HUES64 (cell line): Measurements from ENCODE around the gene MOGAT1.

Experiments used
- H3K27ac ChIP-seq: 2 replicates; pipeline ENCODE4 v1.7.0; 2013; ENCODE audit warnings: low read depth, low read length, inconsistent platforms
- H3K27me3 ChIP-seq: 2 replicates; pipeline ENCODE4 v1.6.1; 2013; ENCODE audit warnings: mild to moderate bottlenecking, low read length; ENCODE audit not compliant: insufficient read depth
- H3K36me3 ChIP-seq: 2 replicates; pipeline ENCODE4 v1.6.1; 2013; ENCODE audit warnings: mild to moderate bottlenecking, low read length; ENCODE audit not compliant: insufficient read depth
- H3K4me1 ChIP-seq: 2 replicates; pipeline ENCODE4 v1.6.1; 2013; ENCODE audit warnings: mild to moderate bottlenecking, low read length, moderate library complexity; ENCODE audit not compliant: insufficient read depth
- H3K4me3 ChIP-seq: 2 replicates; pipeline ENCODE4 v1.5.1; 2013; ENCODE audit warnings: mild to moderate bottlenecking, low read length, moderate library complexity
- H3K9ac ChIP-seq: 2 replicates; pipeline ENCODE4 v1.6.1; 2013; ENCODE audit warnings: mild to moderate bottlenecking, low read depth, low read length
- H3K9me3 ChIP-seq: 2 replicates; pipeline ENCODE4 v1.6.1; 2013; ENCODE audit warnings: low read depth, low read length; ENCODE audit not compliant: insufficient read depth
- WGBS: fragments of 150-250, 120-280 bp; methylation state at CpG from one replicate; pipeline ENCODE4 v1.1.7; 2013; ENCODE audit warnings: missing lambda C conversion rate; 5-methylcytosine and 5-hydroxymethylcytosine counted together

Gene MOGAT1

DNA sequence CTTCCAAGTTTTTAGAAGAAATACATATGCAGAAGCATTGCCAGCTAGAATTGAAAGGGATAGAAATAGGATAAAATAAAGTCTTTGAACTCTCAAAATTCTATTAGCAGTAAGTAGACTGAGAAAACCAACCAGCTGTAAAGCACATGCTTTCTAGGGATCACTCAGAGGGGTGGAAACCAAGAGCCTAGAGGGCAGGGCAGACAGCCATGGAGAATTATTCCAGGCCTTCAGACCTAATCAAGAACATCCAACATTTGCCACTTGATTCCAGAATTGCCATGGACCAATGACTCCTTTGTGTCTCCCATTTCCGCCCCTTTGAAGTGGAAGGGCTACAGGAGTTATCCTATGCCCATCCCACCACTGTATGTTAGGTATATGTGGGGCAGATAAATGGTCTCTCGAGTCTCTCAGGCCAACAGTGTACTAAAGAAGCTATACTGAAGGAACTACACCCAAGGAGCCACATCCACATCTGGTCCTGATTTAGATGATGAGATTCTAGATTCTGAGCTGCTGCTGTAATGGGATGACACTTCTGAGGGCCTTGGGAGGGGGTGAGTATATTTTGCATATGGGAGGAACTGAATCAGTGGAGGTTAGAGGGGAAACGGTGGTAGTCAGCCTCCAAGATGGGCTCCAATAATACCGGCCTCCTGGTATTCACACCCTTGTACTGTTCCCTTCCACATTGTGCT, 19.6 kb upstream of the MOGAT1 start:
- Histone ChIP-seq H3K27ac (no peak overlapping the region), H3K4me1 (no peaks in the 10 kb centered on the region), H3K36me3 (peaks cover 20% of the 10 kb centered on the region), H3K27me3 (no peaks in the 10 kb centered on the region), H3K4me3 (no peak overlapping the region), H3K9ac (no peak overlapping the region), H3K9me3 (no peaks in the 10 kb centered on the region)
- WGBS, result 92% methylated on average over 3 of the region's 4 CpGs

DNA sequence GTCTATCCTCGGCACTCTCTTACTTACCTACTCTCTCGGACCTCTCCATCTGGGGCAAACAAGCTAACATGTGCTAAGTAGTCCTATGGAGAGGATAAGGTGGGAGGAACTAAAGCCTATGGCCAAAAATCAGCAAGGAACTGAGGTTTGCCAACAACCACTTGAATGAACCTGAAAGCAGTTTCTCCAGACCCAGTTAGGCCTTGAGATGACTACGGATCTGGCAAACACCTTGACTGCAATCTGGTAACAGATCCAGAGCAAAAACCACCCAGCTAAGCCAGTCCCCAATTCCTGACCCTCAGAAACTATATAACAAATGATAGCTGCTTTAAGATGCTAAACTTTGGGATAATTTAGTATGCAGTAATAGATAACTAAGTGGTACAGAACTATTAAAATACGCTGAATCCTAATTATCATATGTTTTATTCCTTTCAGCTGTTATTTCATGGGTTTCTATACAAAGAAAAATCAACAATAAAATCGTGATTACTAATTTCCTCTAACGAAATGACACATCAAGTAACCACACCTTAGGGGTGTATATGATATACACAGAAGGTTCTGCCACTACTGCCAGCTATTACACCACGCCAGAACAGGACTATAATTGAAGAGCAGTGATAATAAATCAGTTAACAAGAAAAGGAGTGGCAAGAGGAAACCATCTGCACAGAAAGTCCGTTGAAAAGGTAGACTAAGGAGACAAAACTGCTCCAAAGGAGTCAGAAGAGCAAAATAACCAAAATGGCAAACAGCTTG, 18.8 kb upstream of the MOGAT1 start:
- WGBS, result 93% methylated on average over 5 of the region's 8 CpGs
- H3K4me1 ChIP-seq, result no peaks in the 10 kb centered on the region
- H3K36me3 ChIP-seq, result peaks cover 11% of the 10 kb centered on the region
- no peaks in the 10 kb centered on the region for H3K9me3 ChIP-seq
- H3K4me3 ChIP-seq, result no peak overlapping the region
- no peak overlapping the region for H3K27ac ChIP-seq
- no peaks in the 10 kb centered on the region for H3K27me3 ChIP-seq
- peak overlapping the region; percentile 11; the same call in 1 of the 2 replicates for H3K9ac ChIP-seq

DNA sequence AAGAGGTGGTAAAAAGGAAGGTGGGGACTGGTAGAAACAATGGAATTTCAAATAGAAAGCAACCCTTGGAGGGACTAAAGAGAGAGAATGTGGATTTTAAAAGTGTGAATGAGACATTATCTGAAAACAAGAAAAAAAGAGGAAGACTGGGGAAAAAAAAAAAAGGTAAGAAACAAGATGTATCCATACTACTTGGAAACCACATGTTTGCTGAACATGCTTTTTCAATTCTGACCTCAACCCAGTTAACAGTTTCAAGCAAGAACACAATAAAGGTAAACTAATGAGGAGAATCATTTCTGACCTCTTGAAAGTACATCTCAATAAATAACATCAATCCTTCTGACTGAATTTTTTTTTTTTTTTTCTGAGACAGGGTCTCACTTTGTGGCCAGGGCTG, 18.2 kb upstream of the MOGAT1 start:
- Histone ChIP-seq H3K4me1 (no peaks in the 10 kb centered on the region), H3K9ac (peak overlapping the region; percentile 11; the same call in 1 of the 2 replicates), H3K27ac (no peak overlapping the region), H3K4me3 (no peak overlapping the region), H3K9me3 (no peaks in the 10 kb centered on the region), H3K36me3 (peaks cover 5% of the 10 kb centered on the region), H3K27me3 (no peaks in the 10 kb centered on the region)

DNA sequence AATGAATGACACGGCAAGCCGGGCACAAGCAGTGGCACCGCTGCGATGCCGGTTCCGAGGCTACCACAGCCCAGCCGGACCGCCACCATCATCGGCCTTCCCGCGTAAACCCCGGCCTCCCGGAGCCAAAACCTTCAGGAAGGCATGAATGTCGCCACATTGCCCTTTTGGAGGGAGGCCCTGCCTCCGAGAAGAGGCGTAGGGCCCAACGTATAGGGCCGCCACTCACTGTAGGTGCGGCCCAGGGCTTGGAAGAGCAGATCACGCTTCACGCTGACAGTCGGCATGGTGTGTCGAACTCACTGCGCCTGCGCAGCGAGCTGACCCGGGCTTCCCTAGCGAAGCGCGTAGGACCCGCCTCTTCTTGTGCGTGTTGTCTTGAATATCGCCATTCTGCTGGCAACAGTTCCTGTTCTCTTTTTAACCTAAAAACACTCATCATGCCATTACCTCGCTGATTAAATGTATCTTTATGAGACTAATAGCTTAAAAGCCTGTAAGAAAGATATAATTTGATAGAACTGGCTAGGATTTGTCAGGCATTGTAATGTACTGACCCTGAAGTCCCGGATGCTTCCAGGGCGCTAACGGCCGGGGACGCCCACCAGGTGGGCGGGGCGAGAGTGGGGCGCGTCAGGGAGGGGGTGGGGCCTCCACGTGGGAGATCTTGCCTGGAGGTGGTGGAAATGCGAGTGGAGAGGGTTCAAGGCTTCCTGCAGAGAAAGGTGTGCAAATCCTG, 15.5 kb upstream of the MOGAT1 start, which contains the start of gene FARSB:
Gene FARSB (minus strand): TSS at position 306 of the 739 bp plus-strand sequence. CDS start 19 bp downstream, at position 287.
- Histone ChIP-seq H3K4me1 (no peaks in the 10 kb centered on the region), H3K27ac (peak within 1 kb of the TSS; percentile 98), H3K27me3 (no peaks in the 10 kb centered on the region), H3K9ac (peak within 1 kb of the TSS; percentile 99), H3K36me3 (no peaks in the 10 kb centered on the region), H3K9me3 (no peaks in the 10 kb centered on the region), H3K4me3 (peak within 1 kb of the TSS; percentile 92)
- under 1% methylated on average over 45 of the region's 45 CpGs for WGBS

DNA sequence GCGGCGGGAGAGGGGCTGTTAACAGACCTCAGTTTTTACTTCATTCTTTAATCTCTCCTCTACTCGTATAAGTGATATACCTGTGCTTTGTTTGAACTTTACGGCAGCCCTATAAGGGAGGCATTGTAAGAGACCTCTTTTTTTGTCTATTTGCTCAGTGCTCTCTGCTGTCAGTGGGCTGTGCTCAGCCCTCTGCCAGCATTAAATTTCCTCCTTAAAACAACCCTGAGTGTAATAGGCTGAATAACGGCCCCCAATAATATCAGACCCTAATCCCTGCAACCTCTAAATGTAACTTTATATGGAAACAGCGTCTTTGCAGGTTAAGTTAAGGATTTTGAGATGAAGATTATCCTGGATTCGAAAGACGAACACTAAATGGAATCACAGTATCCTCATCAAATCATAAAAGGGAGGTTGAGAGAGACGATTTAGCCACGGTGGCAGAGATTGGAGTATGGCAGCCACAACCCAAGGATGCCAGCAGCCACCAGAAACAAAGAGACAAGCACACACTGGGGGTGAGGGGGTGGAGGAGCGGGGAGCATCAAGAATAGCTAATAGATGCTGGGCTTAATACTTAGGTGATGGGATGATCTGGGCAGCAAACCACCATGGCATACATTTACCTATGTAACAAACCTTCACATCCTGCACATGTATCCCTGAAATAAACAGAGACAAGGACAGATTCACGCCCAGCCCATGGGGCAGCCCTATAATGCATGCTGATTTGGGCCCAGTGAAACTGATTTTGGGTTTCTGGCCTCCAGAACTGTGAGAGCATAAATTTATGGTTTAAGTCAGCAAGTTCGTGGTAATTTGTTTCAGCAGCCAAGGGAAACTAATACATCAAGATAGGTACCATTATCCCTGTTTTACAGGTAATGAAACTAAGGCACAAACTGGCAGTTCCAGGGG, 14.7 kb upstream of the MOGAT1 start:
- Histone ChIP-seq H3K4me1 (no peaks in the 10 kb centered on the region), H3K9me3 (no peaks in the 10 kb centered on the region), H3K4me3 (peak overlapping the region; percentile 92), H3K9ac (peak overlapping the region; percentile 99), H3K27me3 (no peaks in the 10 kb centered on the region), H3K36me3 (no peaks in the 10 kb centered on the region), H3K27ac (peak overlapping the region; percentile 98)
- WGBS, result 32% methylated on average over 9 of the region's 13 CpGs

DNA sequence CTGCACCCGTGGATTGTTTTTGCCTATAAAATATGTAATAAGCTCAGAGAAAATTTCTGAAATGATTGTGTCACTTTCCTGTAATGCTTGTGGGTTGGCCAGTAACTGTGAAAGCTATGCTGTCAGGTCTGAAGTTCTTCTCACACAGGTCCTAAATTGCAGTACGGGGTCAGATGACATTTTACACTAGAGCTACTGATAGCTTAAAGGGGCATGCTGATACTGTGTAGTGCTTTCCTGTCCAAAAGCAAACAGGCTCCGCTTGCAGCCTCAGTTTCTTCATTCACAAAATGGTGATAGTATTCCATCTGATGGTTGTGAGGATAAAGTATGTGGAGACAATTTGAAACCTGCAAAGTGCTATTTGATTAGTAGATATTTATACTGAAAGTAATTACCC, 8.0 kb upstream of the MOGAT1 start:
- no peaks in the 10 kb centered on the region for H3K36me3 ChIP-seq
- no peak overlapping the region for H3K4me3 ChIP-seq
- no peak overlapping the region for H3K27ac ChIP-seq
- H3K27me3 ChIP-seq, result peaks cover under 1% of the 10 kb centered on the region; the same call in 1 of the 2 replicates
- no peaks in the 10 kb centered on the region for H3K9me3 ChIP-seq
- H3K9ac ChIP-seq, result no peak overlapping the region
- 87% methylated on average over 3 of the region's 3 CpGs for WGBS
- no peaks in the 10 kb centered on the region for H3K4me1 ChIP-seq

DNA sequence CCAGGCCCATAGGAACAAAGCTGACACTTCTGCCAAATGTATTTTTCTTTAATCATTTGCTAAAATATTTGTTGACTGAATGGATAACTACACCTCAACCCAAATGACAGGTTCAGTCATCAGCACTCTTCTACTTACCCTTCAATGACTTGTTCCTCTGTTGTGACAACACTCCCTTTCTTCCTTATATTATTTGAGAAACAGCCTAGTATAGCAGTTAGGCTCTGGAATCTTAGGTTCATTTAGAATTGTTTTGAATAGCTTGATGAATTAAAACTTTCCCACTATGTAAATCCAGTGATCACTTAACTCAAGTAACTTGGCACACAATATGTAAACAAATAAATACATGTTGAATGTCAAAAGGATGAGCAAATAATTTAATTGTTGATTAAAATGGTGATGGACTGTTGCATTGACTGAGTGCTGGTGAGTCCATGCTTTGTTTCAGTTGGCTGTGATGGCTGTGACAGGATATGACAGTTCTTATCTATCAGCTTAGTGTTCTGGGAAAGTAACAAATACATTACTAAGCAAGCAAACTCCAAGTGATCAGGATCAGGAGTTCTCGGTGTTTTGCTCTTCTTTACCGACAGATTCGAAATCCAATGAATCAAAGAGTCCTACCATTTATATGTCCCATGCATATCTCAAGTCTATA, 2.8 kb upstream of the MOGAT1 start:
- Histone ChIP-seq H3K4me1 (0 out of 2 replicates have a peak, but pooled peaks cover 4% of the 10 kb centered on the region), H3K27ac (no peak overlapping the region)
- WGBS, result 92% methylated on average over 3 of the region's 3 CpGs

DNA sequence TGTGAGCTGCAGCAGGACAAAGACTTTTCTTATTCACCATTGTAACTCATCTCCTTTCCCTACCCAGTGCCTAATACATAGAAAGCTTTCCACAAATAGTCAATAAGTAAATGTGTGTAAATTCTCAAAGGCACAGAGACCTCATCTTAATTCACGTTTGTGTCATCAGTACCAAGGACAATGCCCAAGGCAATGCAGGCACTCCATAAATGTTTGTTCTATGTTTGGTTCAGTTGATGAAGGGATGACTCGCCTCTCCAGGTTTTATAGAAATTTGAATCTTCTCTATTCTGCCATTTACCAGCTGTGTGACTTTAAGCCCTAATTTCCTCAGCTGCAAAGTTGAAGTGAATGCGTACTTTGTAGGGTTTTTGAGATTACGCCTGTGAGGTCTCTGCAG, 2.1 kb upstream of the MOGAT1 start:
- no peak overlapping the region for H3K9ac ChIP-seq
- 0 out of 2 replicates have a peak, but pooled peaks cover 4% of the 10 kb centered on the region for H3K4me1 ChIP-seq
- no peak overlapping the region for H3K4me3 ChIP-seq
- H3K27me3 ChIP-seq, result peaks cover 50% of the 10 kb centered on the region
- no peaks in the 10 kb centered on the region for H3K9me3 ChIP-seq
- H3K27ac ChIP-seq, result no peak overlapping the region
- WGBS, result 83% methylated on average over 4 of the region's 4 CpGs
- no peaks in the 10 kb centered on the region for H3K36me3 ChIP-seq

More for the DNA sequence above, 2.8 kb upstream of the MOGAT1 start:
- Histone ChIP-seq H3K4me3 (no peak overlapping the region), H3K9ac (no peak overlapping the region), H3K36me3 (no peaks in the 10 kb centered on the region), H3K9me3 (no peaks in the 10 kb centered on the region), H3K27me3 (peaks cover 50% of the 10 kb centered on the region)

DNA sequence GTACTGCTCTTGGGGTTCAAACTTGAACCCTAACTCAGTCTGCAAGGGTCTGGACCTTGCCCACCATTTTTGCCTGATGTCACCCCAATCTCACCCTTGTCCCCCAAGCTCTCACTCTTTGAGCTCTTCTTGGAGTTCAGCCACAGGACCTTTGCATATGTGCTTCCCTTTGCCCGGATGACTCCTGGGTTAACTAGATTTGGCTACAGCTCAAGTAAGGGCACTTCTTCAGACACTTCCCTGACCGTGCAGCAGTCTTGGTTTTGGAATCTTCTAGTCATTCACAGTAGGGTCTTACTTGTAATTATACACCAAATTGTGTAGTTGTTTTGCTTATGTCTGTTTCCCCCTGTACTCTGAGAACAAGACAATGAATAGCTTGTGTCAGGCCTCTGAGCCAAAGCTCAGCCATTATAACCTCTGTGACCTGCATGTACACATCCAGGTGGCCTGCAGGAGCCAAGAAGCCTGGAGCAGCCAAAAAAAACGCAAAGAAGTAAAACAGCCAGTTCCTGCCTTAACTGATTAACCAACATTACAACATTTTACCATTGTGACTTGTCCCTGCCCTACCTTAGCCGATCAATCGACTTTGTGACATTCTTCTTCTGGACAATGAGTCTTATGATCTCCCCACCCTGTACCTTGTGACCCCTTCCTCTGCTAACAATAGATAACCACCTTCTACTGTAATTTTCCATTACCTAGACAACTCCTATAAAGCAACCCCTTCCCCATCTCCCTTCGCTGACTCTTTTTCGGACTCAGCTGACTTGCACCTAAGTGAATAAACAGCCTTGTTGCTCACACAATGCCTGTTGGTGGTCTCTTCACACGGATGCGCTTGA, 1.0 kb upstream of the MOGAT1 start:
- H3K36me3 ChIP-seq, result no peaks in the 10 kb centered on the region
- H3K27ac ChIP-seq, result no peak overlapping the region
- H3K4me1 ChIP-seq, result 0 out of 2 replicates have a peak, but pooled peaks cover 4% of the 10 kb centered on the region
- 86% methylated on average over 9 of the region's 9 CpGs for WGBS
- H3K27me3 ChIP-seq, result peaks cover 50% of the 10 kb centered on the region
- H3K9me3 ChIP-seq, result no peaks in the 10 kb centered on the region
- no peak overlapping the region for H3K4me3 ChIP-seq
- H3K9ac ChIP-seq, result no peak overlapping the region
